Astrocyte (in vitro differentiated cells and primary cell): Measurements from ENCODE around the gene TENM3. TPM values are rescaled to one million over a fixed set of nuclear protein-coding genes. Genes with fewer than 3 reads are reported as not detected.
A peak's percentile ranks its signal among the peaks of the same experiment; 100 is the strongest.

Experiments used
- DNase-seq: peaks from one replicate; pipeline ENCODE4 v3.0.0-alpha.2; 2010; ENCODE audit warnings: low read depth
- FAIRE-seq: peaks from 2 replicates; lab custom pipeline; 2011; peaks lifted over from hg19 to GRCh38; lab: Jason Lieb, UNC
- H2AFZ ChIP-seq: 2 replicates; pipeline ENCODE4 v1.6.0; 2012; ENCODE audit warnings: low read depth, low read length, inconsistent platforms
- H3K27ac ChIP-seq: 2 replicates; pipeline ENCODE4 v1.5.1; 2011; ENCODE audit warnings: low read depth, low read length, inconsistent platforms
- H3K27me3 ChIP-seq: 2 replicates; pipeline ENCODE4 v1.6.0; 2011; ENCODE audit warnings: low read length, inconsistent platforms; ENCODE audit not compliant: insufficient read depth
- H3K36me3 ChIP-seq: 2 replicates; pipeline ENCODE4 v1.5.1; 2011; ENCODE audit warnings: low read length, inconsistent platforms; ENCODE audit not compliant: insufficient read depth
- H3K4me1 ChIP-seq: 2 replicates; pipeline ENCODE4 v1.5.1; 2011; ENCODE audit warnings: low read length, inconsistent platforms; ENCODE audit not compliant: insufficient read depth
- H3K4me2 ChIP-seq: 2 replicates; pipeline ENCODE4 v1.6.0; 2012; ENCODE audit warnings: low read length, inconsistent platforms
- H3K4me3 ChIP-seq: 2 replicates; pipeline ENCODE4 v1.5.1; 2011; ENCODE audit warnings: low read depth, mild to moderate bottlenecking, low read length, inconsistent platforms; ENCODE audit not compliant: insufficient read depth
- H3K79me2 ChIP-seq: 2 replicates; pipeline ENCODE4 v1.6.0; 2012; ENCODE audit warnings: mild to moderate bottlenecking, low read length, inconsistent platforms; ENCODE audit not compliant: insufficient read depth
- H3K9ac ChIP-seq: 2 replicates; pipeline ENCODE4 v1.6.0; 2012; ENCODE audit warnings: mild to moderate bottlenecking, low read length, inconsistent platforms
- H3K9me3 ChIP-seq: 2 replicates; pipeline ENCODE4 v1.5.1; 2012; ENCODE audit warnings: low read depth, mild to moderate bottlenecking, low read length, inconsistent platforms; ENCODE audit not compliant: insufficient read depth
- H4K20me1 ChIP-seq: 2 replicates; pipeline ENCODE4 v1.6.0; 2012; ENCODE audit warnings: low read length, inconsistent platforms; ENCODE audit not compliant: insufficient read depth
- H3K27ac Mint-ChIP-seq: one replicate; pipeline ENCODE4 v1.8.0; 2021; ENCODE audit warnings: mild to moderate bottlenecking, mixed read lengths; ENCODE audit not compliant: unreplicated experiment
- H3K27me3 Mint-ChIP-seq: one replicate; pipeline ENCODE4 v1.8.0; 2021; ENCODE audit warnings: low read depth, mixed read lengths; ENCODE audit not compliant: unreplicated experiment
- H3K36me3 Mint-ChIP-seq: one replicate; pipeline ENCODE4 v1.8.0; 2021; ENCODE audit warnings: low read depth, mixed read lengths; ENCODE audit not compliant: unreplicated experiment
- H3K4me1 Mint-ChIP-seq: one replicate; pipeline ENCODE4 v1.8.0; 2021; ENCODE audit warnings: low read depth, mixed read lengths; ENCODE audit not compliant: unreplicated experiment
- H3K4me3 Mint-ChIP-seq: one replicate; pipeline ENCODE4 v1.8.0; 2021; ENCODE audit warnings: mild to moderate bottlenecking, moderate library complexity, mixed read lengths; ENCODE audit not compliant: unreplicated experiment
- H3K9me3 Mint-ChIP-seq: one replicate; pipeline ENCODE4 v1.8.0; 2021; ENCODE audit warnings: mild to moderate bottlenecking, mixed read lengths; ENCODE audit not compliant: unreplicated experiment
- CTCF ChIP-seq: IDR thresholded peaks from 2 replicates; pipeline ENCODE4 v1.5.1; 2011; ENCODE audit warnings: low read depth, mild to moderate bottlenecking, inconsistent platforms, low read length, moderate library complexity; ENCODE audit not compliant: insufficient read depth
- EZH2 ChIP-seq: IDR thresholded peaks from 2 replicates; pipeline ENCODE4 v1.6.1; 2012; ENCODE audit warnings: mild to moderate bottlenecking, low read length, inconsistent platforms; ENCODE audit not compliant: insufficient read depth
- total RNA-seq: library from RNA; stranded (reverse); gene quantifications from 2 replicates; pipeline ENCODE4 v1.2.1, GENCODE V29; 2021

Gene TENM3
- total RNA-seq, 1 donor from 2014 or later: 127 TPM

GRCh38 chr4:182309877-182310276 lies 66.7 kb downstream of the TENM3 start:
- Histone ChIP-seq H3K4me1 (peaks cover 21% of the 10 kb centered on the region), H3K9me3 (peaks cover 5% of the 10 kb centered on the region), H3K79me2 (peaks cover 7% of the 10 kb centered on the region), H3K27ac (no peak overlapping the region), H4K20me1 (no peaks in the 10 kb centered on the region), H3K36me3 (no peaks in the 10 kb centered on the region), H3K4me3 (no peak overlapping the region), H3K4me2 (no peak overlapping the region), H2AFZ (no peak overlapping the region), H3K27me3 (no peaks in the 10 kb centered on the region), H3K9ac (no peak overlapping the region)
- FAIRE-seq (no peak), DNase-seq (no peak)
- Mint-ChIP-seq H3K4me3 (no peak overlapping the region), H3K27ac (no peak overlapping the region), H3K9me3 (peaks cover 5% of the 10 kb centered on the region), H3K27me3 (no peaks in the 10 kb centered on the region), H3K4me1 (peaks cover 26% of the 10 kb centered on the region), H3K36me3 (peaks cover 7% of the 10 kb centered on the region)
- TF ChIP-seq CTCF: no peak
- TF ChIP-seq EZH2: no peak

GRCh38 chr4:182310316-182310715 lies 67.1 kb downstream of the TENM3 start:
- Histone ChIP-seq H3K9ac (no peak overlapping the region), H2AFZ (no peak overlapping the region), H3K9me3 (peaks cover 5% of the 10 kb centered on the region), H3K4me2 (no peak overlapping the region), H3K79me2 (peaks cover 7% of the 10 kb centered on the region), H3K4me3 (no peak overlapping the region), H4K20me1 (no peaks in the 10 kb centered on the region), H3K27ac (no peak overlapping the region), H3K36me3 (no peaks in the 10 kb centered on the region), H3K4me1 (peaks cover 21% of the 10 kb centered on the region), H3K27me3 (no peaks in the 10 kb centered on the region)
- H3K4me3 Mint-ChIP-seq: no peak overlapping the region
- H3K9me3 Mint-ChIP-seq: peaks cover 5% of the 10 kb centered on the region
- peaks cover 7% of the 10 kb centered on the region for H3K36me3 Mint-ChIP-seq
- peaks cover 26% of the 10 kb centered on the region for H3K4me1 Mint-ChIP-seq
- FAIRE-seq: no peak
- no peaks in the 10 kb centered on the region for H3K27me3 Mint-ChIP-seq
- DNase-seq: peak; percentile 34
- no peak overlapping the region for H3K27ac Mint-ChIP-seq
- TF ChIP-seq CTCF (no peak), EZH2 (no peak)

GRCh38 chr4:182310962-182311361 lies 67.8 kb downstream of the TENM3 start:
- H3K4me1 ChIP-seq: peaks cover 21% of the 10 kb centered on the region
- H4K20me1 ChIP-seq: no peaks in the 10 kb centered on the region
- H3K9ac ChIP-seq: no peak overlapping the region
- no peak overlapping the region for H3K4me3 Mint-ChIP-seq
- H3K27me3 Mint-ChIP-seq: no peaks in the 10 kb centered on the region
- TF ChIP-seq EZH2 (no peak), CTCF (no peak)
- H2AFZ ChIP-seq: no peak overlapping the region
- H3K79me2 ChIP-seq: peaks cover 7% of the 10 kb centered on the region
- no peak for FAIRE-seq
- no peak overlapping the region for H3K27ac ChIP-seq
- no peak overlapping the region for H3K4me2 ChIP-seq
- H3K27me3 ChIP-seq: no peaks in the 10 kb centered on the region
- peaks cover 10% of the 10 kb centered on the region for H3K9me3 Mint-ChIP-seq
- no peaks in the 10 kb centered on the region for H3K36me3 ChIP-seq
- H3K4me1 Mint-ChIP-seq: peaks cover 26% of the 10 kb centered on the region
- peaks cover 5% of the 10 kb centered on the region for H3K9me3 ChIP-seq
- H3K4me3 ChIP-seq: no peak overlapping the region
- no peak for DNase-seq
- no peak overlapping the region for H3K27ac Mint-ChIP-seq
- peaks cover 7% of the 10 kb centered on the region for H3K36me3 Mint-ChIP-seq
